AG10803 (cell line): Measurements from ENCODE around the gene COLEC12.
A peak's percentile ranks its signal among the peaks of the same experiment; 100 is the strongest.

Experiments
- DNase-seq: peaks from one replicate; pipeline ENCODE4 v3.0.0; 2010; ENCODE audit warnings: low read depth
- H3K4me3 ChIP-seq: 2 replicates; pipeline ENCODE4 v1.5.1; 2011; ENCODE audit warnings: mild to moderate bottlenecking, low read length, control low read depth
- CTCF ChIP-seq: conservative IDR thresholded peaks from 2 replicates; pipeline ENCODE4 v1.5.1; 2011; ENCODE audit warnings: mild to moderate bottlenecking, low read length, control low read depth, inconsistent platforms

Gene COLEC12

GRCh38 chr18:289026-289425 lies 211.5 kb downstream of the COLEC12 start:
- DNase-seq = no peak
- H3K4me3 ChIP-seq = no peak overlapping the region
- TF ChIP-seq CTCF = no peak

- H3K4me3 ChIP-seq = no peak overlapping the region
- DNase-seq = peak; percentile 53
- peak; percentile 75 for TF ChIP-seq CTCF
These were observed 213.8 kb downstream of the COLEC12 start for GRCh38 chr18:286515-287310.

- no peak for TF ChIP-seq CTCF
- no peak overlapping the region for H3K4me3 ChIP-seq
- no peak for DNase-seq
These were observed 214.7 kb downstream of the COLEC12 start for GRCh38 chr18:285817-286216.

GRCh38 chr18:275486-275885 lies 225.0 kb downstream of the COLEC12 start:
- TF ChIP-seq CTCF = no peak
- H3K4me3 ChIP-seq = no peak overlapping the region
- DNase-seq = no peak

- DNase-seq = no peak
- TF ChIP-seq CTCF = no peak
- H3K4me3 ChIP-seq = no peak overlapping the region
These were observed 226.2 kb downstream of the COLEC12 start for GRCh38 chr18:274313-274712.

- no peak for TF ChIP-seq CTCF
- no peak for DNase-seq
- no peak overlapping the region for H3K4me3 ChIP-seq
These were observed 227.0 kb downstream of the COLEC12 start for GRCh38 chr18:273525-273924.

- H3K4me3 ChIP-seq = no peak overlapping the region
- TF ChIP-seq CTCF = no peak
- no peak for DNase-seq
These were observed 227.9 kb downstream of the COLEC12 start for GRCh38 chr18:272650-273049.
